Measurements from ENCODE around the gene LIME1. TPM values are rescaled to one million over a fixed set of nuclear protein-coding genes. Genes with fewer than 3 reads are reported as not detected.

The LIME1 gene, protein sequence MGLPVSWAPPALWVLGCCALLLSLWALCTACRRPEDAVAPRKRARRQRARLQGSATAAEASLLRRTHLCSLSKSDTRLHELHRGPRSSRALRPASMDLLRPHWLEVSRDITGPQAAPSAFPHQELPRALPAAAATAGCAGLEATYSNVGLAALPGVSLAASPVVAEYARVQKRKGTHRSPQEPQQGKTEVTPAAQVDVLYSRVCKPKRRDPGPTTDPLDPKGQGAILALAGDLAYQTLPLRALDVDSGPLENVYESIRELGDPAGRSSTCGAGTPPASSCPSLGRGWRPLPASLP
- 7.3 TPM for total RNA-seq

DNA sequence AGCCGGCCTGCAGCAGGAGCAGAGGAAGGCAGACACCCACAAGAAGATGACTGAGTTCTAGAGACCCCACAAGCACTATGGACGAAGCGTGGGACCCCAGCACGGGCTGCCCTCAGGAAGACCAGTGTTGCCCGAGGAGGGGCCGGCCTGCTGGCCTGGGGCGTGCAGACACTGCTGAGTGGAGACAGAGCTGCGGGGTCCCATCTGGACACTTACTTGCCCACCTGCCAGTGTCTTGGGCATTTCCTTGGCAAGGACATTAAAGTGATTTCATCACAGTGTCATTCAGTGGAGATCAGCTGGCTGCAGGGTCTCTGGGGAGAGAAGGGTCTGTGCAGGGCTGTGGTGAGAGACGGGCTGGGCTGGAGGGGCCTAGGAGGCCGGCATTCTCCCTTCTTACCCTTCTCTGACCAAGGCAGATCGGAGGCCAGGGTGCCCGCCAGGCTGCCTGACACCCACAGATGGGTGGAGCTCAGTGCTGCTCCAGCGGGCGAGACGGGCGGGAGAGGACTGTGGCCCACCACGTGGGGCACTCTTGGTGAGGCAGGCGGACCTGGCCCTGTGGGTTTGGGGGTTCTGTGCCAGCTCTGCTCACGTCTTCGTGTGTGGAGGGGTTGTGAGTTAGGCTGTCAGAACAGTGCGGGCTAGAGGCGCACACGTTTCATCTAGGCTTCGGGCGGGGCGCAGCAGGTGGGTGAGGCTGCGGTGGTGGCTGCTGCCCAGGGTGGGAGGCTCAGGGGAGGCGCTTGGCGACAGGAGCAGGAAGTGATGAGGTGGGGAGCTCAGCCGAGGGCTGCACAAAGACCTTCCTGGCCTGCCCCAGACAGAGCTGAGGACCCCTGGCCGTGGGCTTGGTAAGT is at the start of gene LIME1:
Gene LIME1 (plus strand): TSS at position 806 of the 860 bp plus-strand sequence. CDS start 886 bp downstream, outside the sequence.
- no peak for DNase-seq (ENCODE audit: low spot score)

DNA sequence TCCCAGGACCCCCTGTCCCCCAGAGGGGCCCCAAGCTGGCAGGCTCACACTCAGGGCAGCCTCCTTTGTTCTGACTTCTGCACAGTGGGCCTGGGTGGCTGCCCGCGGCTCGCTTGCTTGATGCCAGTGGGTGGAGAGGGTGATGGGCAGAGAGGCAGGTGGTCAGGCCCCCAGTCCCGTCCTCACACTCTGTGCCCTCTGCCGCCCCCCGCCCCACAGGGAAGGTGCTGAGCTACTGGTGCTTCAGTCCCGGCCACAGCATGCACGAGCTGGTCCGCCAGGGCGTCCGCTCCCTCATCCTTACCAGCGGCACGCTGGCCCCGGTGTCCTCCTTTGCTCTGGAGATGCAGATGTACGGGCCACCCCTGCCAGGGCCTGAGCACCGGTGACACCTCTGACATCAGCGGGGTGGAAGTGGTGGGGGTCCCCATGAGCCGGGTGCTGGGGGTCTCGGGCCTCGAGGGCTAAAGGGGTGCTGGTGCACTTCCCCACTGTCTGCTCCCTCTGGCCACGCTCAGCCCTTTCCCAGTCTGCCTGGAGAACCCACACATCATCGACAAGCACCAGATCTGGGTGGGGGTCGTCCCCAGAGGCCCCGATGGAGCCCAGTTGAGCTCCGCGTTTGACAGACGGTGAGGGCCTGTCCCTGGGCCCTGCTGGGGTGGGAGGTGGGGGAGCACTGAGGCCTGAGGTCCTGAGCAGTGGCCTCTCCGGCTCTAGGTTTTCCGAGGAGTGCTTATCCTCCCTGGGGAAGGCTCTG is 48.9 kb upstream of the LIME1 start:
- DNase-seq (ENCODE audit: low spot score) = no peak

DNA sequence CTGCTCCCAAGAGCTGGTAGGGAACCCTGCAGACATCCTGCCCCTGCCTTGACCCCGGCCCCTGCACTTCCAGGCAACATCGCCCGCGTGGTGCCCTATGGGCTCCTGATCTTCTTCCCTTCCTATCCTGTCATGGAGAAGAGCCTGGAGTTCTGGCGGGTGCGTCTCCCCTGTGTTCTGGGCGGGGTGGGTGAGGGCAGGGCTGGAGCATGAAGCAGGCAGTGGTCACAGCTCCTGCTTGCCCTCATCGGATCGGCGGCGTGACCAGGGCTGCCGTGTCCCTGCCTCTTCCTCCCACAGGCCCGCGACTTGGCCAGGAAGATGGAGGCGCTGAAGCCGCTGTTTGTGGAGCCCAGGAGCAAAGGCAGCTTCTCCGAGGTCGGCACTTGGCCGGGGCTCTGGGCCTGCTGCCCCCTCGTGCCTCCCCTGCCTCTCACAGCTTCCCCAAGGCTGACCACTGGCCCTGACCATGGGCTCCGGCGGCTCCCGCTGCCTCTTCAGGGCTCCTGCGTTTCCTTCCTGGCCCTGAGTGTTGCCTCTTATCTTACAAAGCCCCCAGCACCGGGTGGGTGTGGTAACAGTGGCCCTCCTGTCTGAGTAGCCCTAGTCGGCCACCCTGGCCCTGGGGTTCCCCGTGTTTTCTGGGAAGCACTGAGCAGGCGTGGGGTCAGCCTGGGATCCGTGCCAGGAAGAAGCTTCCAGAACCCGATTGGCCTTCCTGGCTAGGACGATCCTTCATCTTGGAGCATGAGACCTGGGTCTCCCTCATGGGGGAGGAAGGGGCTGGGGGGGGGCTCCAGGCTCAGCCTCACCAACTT is 48.0 kb upstream of the LIME1 start:
- no peak for DNase-seq (ENCODE audit: low spot score)

DNA sequence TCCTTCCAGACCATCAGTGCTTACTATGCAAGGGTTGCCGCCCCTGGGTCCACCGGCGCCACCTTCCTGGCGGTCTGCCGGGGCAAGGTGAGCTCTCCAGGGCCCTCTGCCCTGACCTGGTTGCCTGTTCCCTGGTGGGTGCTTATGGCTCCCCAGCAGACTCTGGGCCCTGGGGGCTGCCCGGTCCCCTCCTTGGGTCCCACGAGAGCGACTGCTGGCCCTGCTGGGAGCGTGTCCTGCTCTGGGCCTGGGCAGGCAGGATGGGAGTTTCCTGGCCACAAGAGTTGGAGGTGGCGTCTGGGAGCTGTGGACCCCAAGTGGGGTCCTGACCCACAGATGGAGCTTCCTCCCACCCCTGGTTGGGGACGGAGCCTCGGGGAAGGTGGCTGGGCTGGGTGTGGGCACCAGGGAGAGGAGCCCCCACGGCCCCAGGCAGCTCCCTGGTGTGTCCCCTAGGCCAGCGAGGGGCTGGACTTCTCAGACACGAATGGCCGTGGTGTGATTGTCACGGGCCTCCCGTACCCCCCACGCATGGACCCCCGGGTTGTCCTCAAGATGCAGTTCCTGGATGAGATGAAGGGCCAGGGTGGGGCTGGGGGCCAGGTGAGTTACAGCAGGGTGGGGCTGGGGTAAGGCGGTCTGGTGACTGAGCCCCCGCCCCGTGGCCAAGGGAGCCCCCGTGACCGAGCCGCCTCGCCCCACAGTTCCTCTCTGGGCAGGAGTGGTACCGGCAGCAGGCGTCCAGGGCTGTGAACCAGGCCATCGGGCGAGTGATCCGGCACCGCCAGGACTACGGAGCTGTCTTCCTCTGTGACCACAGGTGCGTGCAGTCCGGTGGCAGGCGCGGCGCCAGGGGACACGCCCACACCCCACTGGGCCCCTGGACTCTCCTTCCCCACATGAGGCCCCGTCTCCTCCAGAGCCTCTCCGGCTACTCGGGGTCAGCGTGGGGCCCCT is 47.1 kb upstream of the LIME1 start:
- no peak for DNase-seq (ENCODE audit: low spot score)

DNA sequence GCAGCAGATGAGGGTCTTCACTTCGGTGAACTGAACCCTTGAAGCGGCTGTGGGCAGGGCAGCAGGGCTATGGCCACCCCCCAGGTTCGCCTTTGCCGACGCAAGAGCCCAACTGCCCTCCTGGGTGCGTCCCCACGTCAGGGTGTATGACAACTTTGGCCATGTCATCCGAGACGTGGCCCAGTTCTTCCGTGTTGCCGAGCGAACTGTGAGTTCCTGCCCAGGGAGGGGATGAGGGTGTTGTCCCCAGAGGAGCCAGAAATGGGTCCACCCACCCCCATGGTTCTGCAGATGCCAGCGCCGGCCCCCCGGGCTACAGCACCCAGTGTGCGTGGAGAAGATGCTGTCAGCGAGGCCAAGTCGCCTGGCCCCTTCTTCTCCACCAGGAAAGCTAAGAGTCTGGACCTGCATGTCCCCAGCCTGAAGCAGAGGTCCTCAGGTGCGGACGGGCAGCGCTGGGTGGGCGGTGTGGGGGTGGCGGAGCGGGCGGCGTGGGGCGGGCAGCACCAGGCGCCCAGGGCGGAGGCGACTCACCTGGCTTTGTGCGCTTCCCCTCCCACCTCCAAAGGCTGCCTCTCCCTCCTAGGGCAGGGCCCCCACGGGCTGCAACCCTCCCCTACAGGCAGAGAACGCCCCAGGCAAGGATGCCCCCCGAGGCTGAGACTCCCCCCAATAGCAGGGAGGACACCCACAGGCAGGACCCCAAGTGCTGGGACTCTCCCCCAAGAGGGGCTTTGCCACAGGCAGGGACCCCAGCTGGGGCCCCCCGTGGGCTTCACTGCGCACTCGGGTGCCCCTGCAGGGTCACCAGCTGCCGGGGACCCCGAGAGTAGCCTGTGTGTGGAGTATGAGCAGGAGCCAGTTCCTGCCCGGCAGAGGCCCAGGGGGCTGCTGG is 46.2 kb upstream of the LIME1 start:
- DNase-seq (ENCODE audit: low spot score) = no peak

DNA sequence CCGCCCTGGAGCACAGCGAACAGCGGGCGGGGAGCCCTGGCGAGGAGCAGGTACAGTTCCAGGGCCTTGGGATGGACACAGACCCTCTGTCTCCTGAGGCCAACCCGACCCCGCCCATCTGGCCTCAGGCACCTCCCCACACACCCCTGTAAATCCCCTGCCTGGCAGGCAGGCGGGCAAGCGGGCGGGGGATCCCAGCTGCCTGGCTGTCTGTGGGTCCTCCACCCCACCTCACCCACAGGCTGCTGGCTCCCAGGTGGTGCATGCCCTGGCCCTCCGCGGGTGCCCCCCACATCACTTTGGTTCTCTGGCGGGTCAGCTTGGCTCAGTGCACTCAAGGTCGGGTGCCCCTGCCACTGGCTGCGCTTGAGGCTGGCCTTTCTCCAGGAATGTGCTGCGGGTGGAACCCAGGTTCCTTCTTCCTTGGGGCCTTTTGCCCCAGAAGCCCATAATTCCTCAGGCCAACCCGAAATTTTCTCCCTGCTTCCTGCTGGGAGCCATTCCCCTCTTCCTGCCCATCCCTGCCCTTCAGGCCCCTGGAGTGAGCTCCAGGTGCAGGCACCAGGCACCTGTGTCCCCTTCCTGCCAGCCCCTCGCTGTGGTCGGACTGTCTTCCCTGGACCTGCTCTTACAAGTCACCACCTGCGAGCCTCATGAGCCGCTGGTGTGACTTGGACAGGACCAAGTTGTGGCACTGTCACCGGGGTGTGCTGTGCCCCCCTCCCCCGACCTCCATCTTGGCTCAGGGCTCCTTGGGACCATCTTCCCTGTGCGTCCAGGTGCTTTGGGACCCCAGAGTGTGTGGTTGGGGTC is 45.4 kb upstream of the LIME1 start:
- no peak for DNase-seq (ENCODE audit: low spot score)

DNA sequence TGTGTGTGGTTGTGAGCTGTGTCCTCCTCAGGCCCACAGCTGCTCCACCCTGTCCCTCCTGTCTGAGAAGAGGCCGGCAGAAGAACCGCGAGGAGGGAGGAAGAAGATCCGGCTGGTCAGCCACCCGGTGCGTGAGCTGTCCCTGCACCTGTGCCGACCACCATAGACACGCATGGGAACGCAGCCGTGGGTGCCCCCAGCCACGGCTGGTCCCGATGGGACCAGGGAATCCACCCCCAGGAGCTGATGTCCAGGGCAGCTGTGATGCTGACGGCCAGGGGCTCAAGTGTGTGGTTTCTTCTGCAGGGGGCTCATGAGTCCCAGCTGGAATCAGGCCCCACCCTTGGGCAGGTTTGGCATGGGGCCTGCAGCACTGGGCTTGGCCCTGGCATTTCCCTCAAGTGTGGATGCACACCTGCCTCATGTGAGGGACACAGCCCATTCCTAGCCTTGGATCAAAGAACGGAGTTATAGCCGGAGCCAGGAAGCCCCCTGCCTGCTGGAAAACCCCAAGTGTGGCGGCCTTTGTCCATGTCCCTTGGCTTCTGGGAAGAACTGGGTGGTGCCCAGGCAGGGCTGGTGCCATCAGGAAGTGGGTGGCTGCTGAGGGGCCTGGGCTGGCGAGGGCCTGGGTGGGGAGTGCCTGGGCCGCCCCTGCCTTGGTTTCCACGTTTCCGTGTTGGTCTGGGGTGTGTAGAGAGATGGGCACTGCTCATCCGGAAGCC is 44.6 kb upstream of the LIME1 start:
- DNase-seq (ENCODE audit: low spot score) = no peak

DNA sequence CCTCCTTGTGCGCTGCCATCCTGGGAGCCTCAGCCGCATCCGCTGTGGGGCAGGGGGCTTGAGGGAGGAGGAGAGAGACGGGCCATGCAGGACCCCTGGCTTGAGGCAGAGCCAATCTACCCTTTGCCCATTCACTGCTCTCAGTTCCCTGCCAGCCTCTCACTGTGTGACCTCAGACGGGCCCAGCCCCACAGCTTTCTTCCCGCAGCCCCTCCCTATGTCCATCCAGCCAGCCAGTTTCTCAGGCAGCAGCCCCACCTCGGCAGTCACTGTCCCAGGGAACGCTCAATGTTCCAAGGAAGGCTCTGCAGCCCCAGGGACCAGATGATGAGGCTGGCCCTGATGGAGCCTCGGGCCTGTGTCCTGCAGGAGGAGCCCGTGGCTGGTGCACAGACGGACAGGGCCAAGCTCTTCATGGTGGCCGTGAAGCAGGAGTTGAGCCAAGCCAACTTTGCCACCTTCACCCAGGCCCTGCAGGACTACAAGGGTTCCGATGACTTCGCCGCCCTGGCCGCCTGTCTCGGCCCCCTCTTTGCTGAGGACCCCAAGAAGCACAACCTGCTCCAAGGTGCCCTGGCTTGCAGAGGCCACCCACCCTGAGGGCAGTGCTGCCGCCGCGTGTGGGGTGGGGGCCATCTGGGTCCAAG is 43.9 kb upstream of the LIME1 start:
- DNase-seq (ENCODE audit: low spot score) = no peak

DNA sequence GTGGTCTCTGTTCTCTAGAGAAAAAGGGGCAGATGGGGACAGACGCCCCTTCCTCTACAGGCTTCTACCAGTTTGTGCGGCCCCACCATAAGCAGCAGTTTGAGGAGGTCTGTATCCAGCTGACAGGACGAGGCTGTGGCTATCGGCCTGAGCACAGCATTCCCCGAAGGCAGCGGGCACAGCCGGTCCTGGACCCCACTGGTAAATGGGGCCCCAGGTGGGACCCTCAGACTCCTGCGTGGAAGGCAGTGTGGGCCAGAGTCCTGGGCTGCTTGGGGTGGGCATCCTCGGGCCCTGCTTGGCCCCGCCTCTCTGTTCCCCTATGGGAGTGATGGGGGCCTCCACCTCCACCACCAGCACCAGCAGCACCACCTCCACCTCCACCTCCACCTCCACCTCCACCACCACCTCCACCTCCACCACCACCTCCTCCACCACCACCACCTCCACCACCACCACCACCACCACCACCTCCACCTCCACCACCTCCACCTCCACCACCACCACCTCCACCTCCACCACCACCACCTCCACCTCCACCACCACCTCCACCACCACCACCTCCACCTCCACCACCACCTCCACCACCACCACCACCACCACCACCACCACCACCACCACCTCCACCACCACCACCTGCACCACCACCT is 43.3 kb upstream of the LIME1 start:
- no peak for DNase-seq (ENCODE audit: low spot score)

DNA sequence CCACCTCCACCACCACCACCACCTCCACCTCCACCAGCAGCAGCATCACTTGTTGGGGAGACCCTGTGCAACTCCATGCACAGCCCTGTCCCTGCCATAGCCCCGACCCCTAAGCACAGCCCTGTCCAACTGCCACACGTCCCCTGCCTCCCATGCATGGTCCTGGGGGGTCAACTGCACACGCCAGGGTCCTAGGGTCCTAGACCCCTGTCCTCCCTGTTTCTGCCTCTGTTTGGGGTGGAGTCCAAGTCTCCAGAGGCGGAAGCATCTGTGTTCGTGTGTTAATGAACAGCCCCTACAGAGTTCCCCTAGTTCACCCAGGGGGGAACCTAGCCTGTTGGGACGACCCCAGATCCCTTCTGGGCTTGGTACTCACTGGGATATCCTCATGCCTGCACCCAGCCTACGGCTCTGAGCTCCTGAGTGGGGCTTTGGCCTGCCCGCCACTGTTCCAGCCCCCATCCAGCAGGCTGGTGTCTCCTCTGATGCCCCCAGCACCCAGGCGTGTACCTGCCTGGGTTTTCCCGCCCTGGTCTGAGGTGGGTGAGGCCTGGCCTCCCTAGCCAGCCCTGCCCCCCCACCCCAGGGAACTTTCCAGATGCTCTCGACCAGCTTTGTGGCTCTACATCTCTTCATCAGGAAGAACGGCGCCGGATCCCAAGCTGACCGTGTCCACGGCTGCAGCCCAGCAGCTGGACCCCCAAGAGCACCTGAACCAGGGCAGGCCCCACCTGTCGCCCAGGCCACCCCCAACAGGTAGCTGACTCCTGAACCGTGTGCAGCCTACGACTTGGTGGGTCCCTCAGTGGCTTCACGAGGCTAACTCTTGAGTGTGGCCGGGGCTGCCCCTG is 42.5 kb upstream of the LIME1 start:
- DNase-seq (ENCODE audit: low spot score) = no peak

DNA sequence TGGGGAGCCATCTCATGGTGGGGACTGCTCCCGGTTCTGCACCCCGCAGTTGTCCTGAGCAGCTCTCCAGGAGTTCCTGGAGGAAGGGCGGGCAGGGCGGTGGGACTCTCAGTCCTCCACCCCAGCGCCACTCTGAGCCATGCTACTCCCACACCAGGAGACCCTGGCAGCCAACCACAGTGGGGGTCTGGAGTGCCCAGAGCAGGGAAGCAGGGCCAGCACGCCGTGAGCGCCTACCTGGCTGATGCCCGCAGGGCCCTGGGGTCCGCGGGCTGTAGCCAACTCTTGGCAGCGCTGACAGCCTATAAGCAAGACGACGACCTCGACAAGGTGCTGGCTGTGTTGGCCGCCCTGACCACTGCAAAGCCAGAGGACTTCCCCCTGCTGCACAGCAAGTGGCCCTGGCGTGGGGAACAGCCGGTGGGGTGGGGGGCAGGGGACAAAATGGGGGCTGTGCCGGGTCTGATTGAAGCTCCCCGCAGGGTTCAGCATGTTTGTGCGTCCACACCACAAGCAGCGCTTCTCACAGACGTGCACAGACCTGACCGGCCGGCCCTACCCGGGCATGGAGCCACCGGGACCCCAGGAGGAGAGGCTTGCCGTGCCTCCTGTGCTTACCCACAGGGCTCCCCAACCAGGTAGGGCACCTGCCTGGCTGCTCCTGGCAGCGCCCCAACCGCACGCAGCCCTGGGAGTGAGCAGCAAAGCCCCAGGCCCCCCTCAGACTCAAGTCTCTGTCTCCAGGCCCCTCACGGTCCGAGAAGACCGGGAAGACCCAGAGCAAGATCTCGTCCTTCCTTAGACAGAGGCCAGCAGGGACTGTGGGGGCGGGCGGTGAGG is 41.7 kb upstream of the LIME1 start:
- DNase-seq (ENCODE audit: low spot score) = no peak

DNA sequence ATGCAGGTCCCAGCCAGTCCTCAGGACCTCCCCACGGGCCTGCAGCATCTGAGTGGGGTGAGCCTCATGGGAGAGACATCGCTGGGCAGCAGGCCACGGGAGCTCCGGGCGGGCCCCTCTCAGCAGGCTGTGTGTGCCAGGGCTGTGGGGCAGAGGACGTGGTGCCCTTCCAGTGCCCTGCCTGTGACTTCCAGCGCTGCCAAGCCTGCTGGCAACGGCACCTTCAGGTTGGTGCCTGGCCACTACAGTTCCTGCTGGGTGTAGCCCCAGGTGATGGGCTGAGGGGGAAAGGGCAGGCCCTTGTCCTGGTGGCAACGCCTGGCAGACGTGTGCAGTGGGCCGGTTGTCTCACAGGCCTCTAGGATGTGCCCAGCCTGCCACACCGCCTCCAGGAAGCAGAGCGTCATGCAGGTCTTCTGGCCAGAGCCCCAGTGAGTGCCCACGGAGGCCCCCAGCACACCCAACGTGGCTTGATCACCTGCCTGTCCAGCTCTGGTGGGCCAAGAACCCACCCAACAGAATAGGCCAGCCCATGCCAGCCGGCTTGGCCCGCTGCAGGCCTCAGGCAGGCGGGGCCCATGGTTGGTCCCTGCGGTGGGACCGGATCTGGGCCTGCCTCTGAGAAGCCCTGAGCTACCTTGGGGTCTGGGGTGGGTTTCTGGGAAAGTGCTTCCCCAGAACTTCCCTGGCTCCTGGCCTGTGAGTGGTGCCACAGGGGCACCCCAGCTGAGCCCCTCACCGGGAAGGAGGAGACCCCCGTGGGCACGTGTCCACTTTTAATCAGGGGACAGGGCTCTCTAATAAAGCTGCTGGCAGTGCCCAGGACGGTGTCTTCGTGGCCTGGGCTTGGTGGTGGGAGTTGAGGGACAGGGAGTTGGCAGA is 40.8 kb upstream of the LIME1 start:
- no peak for DNase-seq (ENCODE audit: low spot score)

DNA sequence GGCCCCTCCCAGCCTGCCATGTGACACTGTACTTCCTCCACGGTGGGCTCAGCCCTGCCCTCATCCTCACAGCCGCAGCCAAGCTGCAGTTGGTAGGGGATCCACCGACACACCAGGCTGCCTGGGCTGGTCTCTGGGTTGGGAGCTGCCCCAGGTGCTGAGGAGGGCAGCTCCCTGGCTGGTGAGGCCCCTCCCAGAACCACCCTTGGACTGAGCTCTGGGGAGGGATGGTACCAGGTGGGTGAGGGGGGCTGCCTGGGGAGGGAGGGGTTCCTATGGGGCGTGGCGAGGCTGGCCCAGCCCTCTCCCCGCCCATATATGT is 40.2 kb upstream of the LIME1 start:
- DNase-seq (ENCODE audit: low spot score) = peak; percentile 45

Data from ureter (tissue), 1 donor.